ENCODE measurements around the gene ATP8A2. TPM values are rescaled to one million over a fixed set of nuclear protein-coding genes. Genes with fewer than 3 reads are reported as not detected.

The ATP8A2 gene
- total RNA-seq, 2 experiments from 2014 or later = not detected

GRCh38 chr13:25598421-25598820 lies 226.6 kb downstream of the ATP8A2 start:
- H3K9me2 ChIP-seq (ENCODE audit: insufficient read depth, low read length) = no peaks in the 10 kb centered on the region
- BruUV-seq (replicated peaks) = no TSS peak

DNA sequence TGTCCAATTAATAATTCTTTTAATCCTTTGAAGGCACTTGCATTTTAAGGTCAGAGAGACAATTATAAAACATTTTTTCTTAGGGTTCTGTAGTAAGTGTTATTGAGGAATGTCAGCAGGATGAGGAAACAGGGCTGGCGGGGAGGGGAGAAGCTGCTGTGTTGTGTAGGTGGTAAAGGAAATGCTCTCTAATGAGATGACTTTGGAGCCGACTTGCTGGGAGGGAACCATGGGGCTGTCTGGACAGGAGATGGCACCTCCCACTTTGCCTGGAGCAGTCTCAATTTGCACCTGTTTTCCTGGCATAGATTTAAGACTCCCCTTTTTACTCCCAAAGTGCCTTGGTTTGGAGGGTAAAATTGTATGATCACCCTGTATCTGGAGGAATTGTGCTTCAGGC lies 230.4 kb downstream of the ATP8A2 start:
- Histone ChIP-seq H3K4me1 (ENCODE audit: insufficient read depth, low read length, poor library complexity, severe bottlenecking) (no peaks in the 10 kb centered on the region), H4K20me1 (ENCODE audit: insufficient read depth, low read length) (no peaks in the 10 kb centered on the region), H3K79me2 (ENCODE audit: insufficient read depth, low read depth, low read length) (no peaks in the 10 kb centered on the region), H3K9me2 (ENCODE audit: insufficient read depth, low read length) (no peaks in the 10 kb centered on the region), H3K36me3 (ENCODE audit: insufficient read depth, low read length) (no peaks in the 10 kb centered on the region), H3K27ac (ENCODE audit: low read depth, low read length, poor library complexity, severe bottlenecking) (no peak overlapping the region), H3K4me2 (ENCODE audit: low read length) (no peak overlapping the region), H3K9me3 (ENCODE audit: low read length) (no peaks in the 10 kb centered on the region), H2AFZ (ENCODE audit: low read length) (no peak overlapping the region), H3K4me3 (ENCODE audit: low read depth, low read length, poor library complexity, severe bottlenecking) (no peak overlapping the region)
- BruUV-seq (replicated peaks) = no TSS peak
- CTCF ChIA-PET (ENCODE audit: unreplicated experiment) = no interaction called here
- POLR2A ChIA-PET = interaction anchor here (1.8 kb wide), 1 partner anchor 11 kb away, joined by 3 read pairs; no protein-coding TSS in a partner anchor
- TF ChIP-seq EZH2phosphoT487 (IDR thresholded peaks at IDR 0.05; ENCODE audit: borderline replicate concordance, low read depth, low read length) (no peak), CTCF (conservative IDR thresholded peaks at IDR 0.05; ENCODE audit: low read length) (no peak)
- intact Hi-C loops (cut with micrococcal nuclease; ENCODE audit: unreplicated experiment) = no loop called here
- DNase-seq (ENCODE audit: low spot score) = no peak

More at GRCh38 chr13:25598421-25598820, 226.6 kb downstream of the ATP8A2 start:
- H3K36me3 ChIP-seq (ENCODE audit: insufficient read depth, low read length) = no peaks in the 10 kb centered on the region
- H2AFZ ChIP-seq (ENCODE audit: low read length) = no peak overlapping the region
- DNase-seq (ENCODE audit: low spot score) = no peak
- CTCF ChIA-PET (ENCODE audit: unreplicated experiment) = no interaction called here
- no peaks in the 10 kb centered on the region for H3K9me3 ChIP-seq (ENCODE audit: low read length)
- no peaks in the 10 kb centered on the region for H4K20me1 ChIP-seq (ENCODE audit: insufficient read depth, low read length)
- no peak overlapping the region for H3K4me2 ChIP-seq (ENCODE audit: low read length)
- no peak for TF ChIP-seq CTCF (conservative IDR thresholded peaks at IDR 0.05; ENCODE audit: low read length)
- no peak for TF ChIP-seq EZH2phosphoT487 (IDR thresholded peaks at IDR 0.05; ENCODE audit: borderline replicate concordance, low read depth, low read length)
- H3K4me3 ChIP-seq (ENCODE audit: low read depth, low read length, poor library complexity, severe bottlenecking) = no peak overlapping the region
- no peaks in the 10 kb centered on the region for H3K79me2 ChIP-seq (ENCODE audit: insufficient read depth, low read depth, low read length)
- POLR2A ChIA-PET = interaction anchor here (0.6 to 0.7 kb wide), 2 partner anchors 115 to 341 kb away, joined by 3 read pairs; no protein-coding TSS in a partner anchor
- no peak overlapping the region for H3K27ac ChIP-seq (ENCODE audit: low read depth, low read length, poor library complexity, severe bottlenecking)
- intact Hi-C loops (cut with micrococcal nuclease; ENCODE audit: unreplicated experiment) = no loop called here
- H3K4me1 ChIP-seq (ENCODE audit: insufficient read depth, low read length, poor library complexity, severe bottlenecking) = no peaks in the 10 kb centered on the region

GRCh38 chr13:25604106-25604505 lies 232.3 kb downstream of the ATP8A2 start:
- no peak overlapping the region for H3K27ac ChIP-seq (ENCODE audit: low read depth, low read length, poor library complexity, severe bottlenecking)
- intact Hi-C loops (cut with micrococcal nuclease; ENCODE audit: unreplicated experiment) = no loop called here
- no peak overlapping the region for H2AFZ ChIP-seq (ENCODE audit: low read length)
- POLR2A ChIA-PET = interaction anchor here (0.9 kb wide), 1 partner anchor 11 kb away, joined by 3 read pairs; no protein-coding TSS in a partner anchor
- BruUV-seq (replicated peaks) = no TSS peak
- no peaks in the 10 kb centered on the region for H3K4me1 ChIP-seq (ENCODE audit: insufficient read depth, low read length, poor library complexity, severe bottlenecking)
- H3K9me2 ChIP-seq (ENCODE audit: insufficient read depth, low read length) = no peaks in the 10 kb centered on the region
- TF ChIP-seq EZH2phosphoT487 (IDR thresholded peaks at IDR 0.05; ENCODE audit: borderline replicate concordance, low read depth, low read length) (no peak), CTCF (conservative IDR thresholded peaks at IDR 0.05; ENCODE audit: low read length) (no peak)
- CTCF ChIA-PET (ENCODE audit: unreplicated experiment) = no interaction called here
- no peak for DNase-seq (ENCODE audit: low spot score)
- no peaks in the 10 kb centered on the region for H3K79me2 ChIP-seq (ENCODE audit: insufficient read depth, low read depth, low read length)
- no peaks in the 10 kb centered on the region for H3K36me3 ChIP-seq (ENCODE audit: insufficient read depth, low read length)
- no peak overlapping the region for H3K4me2 ChIP-seq (ENCODE audit: low read length)
- H4K20me1 ChIP-seq (ENCODE audit: insufficient read depth, low read length) = no peaks in the 10 kb centered on the region
- no peaks in the 10 kb centered on the region for H3K9me3 ChIP-seq (ENCODE audit: low read length)
- no peak overlapping the region for H3K4me3 ChIP-seq (ENCODE audit: low read depth, low read length, poor library complexity, severe bottlenecking)

Measured in OCI-LY7 (cell line).